RCC 7860 (cell line): ENCODE results near the gene P3H1.
"Not testable (repeated sequence)": the region's sequence is repeated elsewhere in the genome, so short reads cannot be mapped to it uniquely, and the experiment has no call there.

Source experiments
- DNase-seq: peaks from one replicate; pipeline ENCODE4 v3.0.0-alpha.2; 2015; ENCODE audit warnings: low spot score
- FAIRE-seq: peaks from 2 replicates; lab custom pipeline; 2012; peaks lifted over from hg19 to GRCh38; lab: Jason Lieb, UNC

P3H1 gene

DNA sequence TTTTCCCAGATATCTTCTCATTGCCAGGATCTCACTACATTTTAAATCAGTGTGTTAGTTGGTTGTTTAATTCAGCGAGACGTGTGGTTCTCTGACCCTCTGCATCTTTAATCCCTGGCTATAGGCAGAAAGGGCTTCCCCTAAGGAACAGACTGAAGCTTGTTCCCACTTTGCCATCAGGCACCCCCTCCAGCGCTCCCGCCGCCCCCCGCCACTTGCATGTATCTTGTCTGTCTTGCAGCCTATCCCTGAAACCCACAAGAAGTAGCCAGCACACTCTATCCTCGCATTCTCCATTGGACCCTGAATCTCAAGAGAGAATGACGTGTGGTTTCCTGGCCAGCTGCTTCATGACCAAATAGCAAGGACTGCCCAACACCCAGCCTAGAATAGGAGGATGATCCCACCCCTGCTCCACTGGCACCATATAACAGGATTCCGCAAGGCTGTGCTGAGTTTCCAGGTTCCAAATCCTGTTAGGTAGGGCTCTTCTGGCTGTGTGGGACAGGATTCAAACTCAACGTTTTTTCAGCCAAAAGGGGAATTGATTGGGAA lies 34.6 kb downstream of the P3H1 start:
- no peak for FAIRE-seq

DNA sequence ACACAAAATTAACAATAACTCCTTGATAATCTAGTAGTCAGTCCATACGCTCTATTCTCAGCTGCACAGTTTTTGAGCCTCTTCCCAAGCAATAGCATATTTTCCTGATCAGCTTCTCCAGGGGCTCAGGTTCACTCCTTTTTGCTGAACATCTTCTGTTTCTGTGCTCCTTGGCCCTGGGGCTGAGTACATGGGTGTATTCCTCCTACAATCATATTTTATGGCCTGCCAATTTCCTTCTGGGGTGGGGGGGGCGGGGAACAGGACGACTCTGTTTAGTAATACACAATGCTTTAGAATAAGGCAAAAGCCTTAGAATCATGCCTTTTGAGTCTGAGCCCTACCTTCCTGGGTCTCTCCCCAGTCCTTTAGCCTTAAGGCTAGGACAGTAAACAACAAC lies 35.2 kb downstream of the P3H1 start:
- FAIRE-seq (no peak), DNase-seq (no peak)

More for the DNA sequence above, 34.6 kb downstream of the P3H1 start:
- DNase-seq, result no peak

DNA sequence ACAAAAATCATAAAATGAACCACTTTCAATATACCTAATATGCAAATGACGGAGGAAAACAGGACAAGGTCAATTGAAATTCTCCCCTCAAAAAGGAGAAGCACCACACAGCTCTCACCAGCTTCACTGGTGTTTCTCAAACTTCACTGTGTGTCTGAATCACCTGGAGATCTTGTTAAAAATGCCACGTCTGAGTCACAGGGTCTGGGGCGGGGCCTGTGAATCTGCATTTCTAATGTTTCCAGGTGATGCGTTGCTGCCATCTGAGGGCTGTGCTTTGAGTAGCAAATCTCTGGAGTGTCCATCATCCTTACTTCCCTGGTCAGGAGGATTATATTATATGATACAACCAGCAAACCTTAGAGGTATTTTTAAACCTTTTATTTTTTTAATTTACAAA lies 35.8 kb downstream of the P3H1 start:
- FAIRE-seq, result no peak
- peak; percentile 45 for DNase-seq

DNA sequence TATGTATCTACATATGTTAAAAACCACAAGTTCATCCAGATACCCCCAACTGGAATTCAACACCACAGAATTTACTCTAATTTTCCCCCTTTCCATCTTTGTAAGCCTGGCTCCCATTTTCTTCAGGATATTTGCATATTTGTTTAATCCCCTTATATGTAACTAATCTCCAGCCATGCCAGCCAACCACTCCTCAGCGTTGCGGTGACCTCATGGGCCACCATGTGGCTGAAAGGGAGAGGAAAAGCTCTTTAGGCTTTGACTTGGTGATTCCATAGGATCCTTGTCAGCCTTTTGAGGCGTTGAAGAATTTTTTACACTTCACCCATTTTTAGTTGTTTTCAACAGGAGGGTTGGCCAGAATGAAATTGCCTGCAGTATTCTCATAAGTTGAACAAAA lies 36.8 kb downstream of the P3H1 start:
- DNase-seq, result no peak
- no peak for FAIRE-seq

DNA sequence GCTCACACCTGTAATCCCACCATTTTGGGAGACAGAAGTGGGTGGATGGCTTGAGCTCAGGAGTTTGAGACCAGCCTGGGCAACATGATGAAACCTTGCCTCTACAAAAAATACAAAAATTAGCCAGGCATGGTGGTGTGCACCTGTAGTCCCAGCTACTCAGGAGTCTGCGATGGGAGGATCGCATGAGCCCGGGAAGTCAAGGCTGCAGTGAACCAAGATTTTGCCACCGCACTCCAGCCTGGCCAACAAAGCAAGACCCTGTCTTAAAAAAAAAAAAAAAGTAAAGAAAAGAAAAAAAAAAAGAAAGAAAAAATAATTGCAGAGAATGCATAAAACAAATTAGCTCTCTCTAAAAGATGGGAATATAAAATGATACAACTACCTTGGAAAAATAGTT lies 41.0 kb downstream of the P3H1 start:
- DNase-seq, FAIRE-seq: not testable (repeated sequence)

DNA sequence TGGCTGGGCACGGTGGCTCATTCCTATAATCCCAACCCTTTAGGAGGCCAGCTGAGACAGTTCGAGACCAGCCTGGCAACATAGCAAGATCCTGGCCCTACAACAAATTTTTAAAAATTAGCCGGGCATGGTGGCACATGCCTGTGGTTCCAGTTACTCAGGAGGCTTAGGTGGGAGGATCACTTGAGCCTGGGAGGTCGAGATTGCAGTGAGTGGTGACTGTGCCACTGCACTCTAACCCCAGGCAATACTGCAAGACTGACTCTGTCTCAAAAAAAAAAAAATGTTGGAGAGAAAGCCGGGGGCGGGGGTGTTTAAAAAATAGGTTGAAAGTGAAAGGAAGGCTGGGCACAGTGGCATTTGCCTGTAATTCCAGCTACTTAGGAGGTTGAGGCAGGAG lies 43.3 kb downstream of the P3H1 start:
- FAIRE-seq (no peak), DNase-seq (peak; percentile 35)

DNA sequence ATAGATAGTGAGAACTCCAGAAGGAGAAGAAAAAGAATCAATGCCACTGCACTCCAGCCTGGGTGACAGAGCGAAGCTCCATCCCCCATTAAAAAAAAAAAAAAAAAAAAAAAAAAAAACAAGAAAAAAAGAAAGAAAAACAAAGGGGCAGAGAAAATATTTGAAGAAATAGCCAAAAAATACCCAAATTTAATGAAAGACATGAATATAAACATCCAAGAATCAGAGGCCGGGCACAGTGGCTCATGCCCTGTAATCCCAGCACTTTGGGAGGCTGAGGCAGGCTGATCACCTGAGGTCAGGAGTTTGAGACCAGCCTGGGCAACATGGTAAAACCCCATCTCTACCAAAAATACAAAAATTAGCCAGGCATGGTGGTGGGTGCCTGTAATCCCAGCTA lies 44.4 kb downstream of the P3H1 start:
- not testable (repeated sequence) for FAIRE-seq, DNase-seq

DNA sequence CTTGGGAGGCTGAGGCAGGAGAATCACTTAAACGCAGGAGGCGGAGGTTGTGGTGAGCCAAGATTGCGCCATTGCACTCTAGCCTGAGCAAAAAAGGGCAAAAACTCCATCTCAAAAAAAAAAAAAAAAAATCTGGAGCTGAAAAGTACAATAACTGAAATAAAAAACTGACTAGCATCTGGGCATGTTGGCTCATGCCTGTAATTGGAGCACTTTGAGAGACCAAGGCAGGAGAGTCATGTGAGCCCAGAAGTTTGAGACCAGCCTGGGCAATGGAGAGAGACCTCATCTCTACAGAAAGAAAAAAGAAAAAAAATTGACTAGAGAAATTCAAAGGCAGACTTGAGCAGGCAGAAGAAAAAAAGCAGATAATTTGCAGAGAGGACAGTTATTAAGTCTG lies 44.9 kb downstream of the P3H1 start:
- DNase-seq (no peak), FAIRE-seq (no peak)

DNA sequence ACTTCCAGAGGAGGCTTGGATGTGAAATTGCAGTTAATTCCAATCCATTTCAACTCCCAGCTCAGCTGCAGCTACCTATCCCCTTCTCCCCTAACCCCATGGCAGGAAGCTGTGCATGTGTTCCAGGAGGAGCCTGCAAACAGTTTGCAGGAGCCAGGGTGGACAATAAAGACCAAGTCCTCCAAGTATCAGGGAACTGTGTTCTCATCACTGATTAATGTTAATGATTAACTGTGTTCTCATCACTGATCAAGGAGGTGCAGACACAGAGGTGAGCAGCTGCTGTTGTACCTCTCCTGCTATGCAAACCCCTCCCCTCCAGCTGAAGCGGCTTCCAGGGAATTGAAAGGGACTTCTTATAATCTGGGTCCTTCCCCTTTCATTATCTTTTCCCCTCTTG lies 46.0 kb downstream of the P3H1 start:
- DNase-seq, result no peak
- no peak for FAIRE-seq

DNA sequence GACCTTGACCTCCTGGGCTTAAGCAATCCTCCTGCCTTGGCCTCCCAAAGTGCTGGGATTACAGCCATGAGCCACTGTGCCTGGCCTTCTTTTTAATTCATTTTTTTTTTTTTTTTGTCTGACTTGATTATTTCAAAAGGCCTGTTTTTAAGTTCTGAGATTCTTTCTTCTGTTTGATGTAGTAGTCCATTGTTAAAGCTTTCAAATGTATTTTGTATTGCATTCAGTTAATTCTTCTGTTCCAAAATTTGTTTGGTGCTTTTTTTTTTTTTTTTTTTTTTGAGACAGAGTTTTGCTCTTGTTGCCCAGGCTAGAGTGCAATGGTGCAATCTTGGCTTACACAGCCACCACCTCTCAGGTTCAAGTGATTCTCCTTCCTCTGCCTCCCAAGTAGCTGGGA lies 52.4 kb downstream of the P3H1 start:
- FAIRE-seq, DNase-seq: not testable (repeated sequence)

DNA sequence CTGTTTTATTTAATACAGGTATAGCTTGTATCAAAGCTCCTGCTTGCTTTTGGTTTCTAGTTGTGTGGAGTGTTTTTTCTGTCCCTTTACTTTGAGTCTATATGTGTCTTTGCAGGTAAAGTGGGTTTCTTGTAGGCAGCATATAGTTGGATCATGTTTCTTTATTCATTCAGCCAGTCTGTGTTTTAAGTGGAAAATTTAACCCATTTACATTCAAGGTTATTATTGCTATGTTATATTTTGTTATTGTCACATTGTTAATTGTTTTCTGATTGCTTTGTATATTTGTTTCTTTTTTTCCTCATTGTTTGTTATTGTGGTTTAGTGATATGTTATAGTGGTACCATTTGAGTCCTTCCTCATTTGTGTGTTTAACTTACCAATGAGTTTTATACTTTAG lies 53.5 kb downstream of the P3H1 start:
- no peak for DNase-seq
- FAIRE-seq, result no peak

DNA sequence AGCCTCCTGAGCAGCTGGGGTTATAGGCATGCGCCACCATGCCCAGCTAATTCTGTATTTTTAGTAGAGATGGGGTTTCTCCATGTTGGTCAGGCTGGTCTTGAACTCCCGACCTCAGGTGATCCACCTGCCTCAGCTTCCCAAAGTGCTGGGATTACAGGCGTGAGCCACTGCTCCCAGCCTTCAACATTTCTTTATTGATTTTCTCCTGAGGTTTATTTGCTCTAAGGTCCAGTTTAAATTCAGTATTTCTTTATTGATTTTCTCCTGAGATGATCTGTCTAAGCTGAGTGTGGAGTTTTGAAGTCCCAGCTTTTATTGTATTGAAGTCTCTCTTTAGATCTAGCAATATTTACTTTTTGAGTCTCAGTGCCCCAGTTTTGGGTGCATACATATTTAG lies 54.0 kb downstream of the P3H1 start:
- DNase-seq, FAIRE-seq: not testable (repeated sequence)

DNA sequence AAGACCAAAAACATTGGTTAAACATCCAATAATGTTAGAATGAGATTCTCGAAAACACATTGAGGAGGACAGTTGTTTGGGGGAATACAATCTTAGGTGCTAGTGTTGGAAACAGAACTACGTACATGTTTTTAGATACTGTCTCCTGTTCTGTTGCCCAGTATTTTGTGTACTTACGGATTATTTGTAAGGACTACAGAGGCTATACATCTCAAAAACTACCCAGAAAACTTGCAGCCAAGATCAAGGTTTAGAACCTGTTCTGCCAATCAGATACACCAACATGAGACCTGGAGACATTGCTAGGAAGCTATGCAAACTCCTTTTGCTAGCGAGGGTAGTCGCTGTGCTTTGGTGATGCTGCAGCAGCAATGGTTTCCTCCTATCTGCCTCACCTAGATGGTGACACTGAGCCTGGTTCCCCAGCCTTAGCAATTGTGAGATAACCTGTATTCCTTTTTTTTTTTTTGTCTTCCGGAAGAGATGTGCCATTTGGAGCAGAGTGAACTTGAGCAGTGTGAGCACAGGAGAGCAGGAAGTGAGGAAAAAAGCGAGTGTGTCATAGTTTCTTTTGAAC lies 62.9 kb downstream of the P3H1 start:
- no peak for FAIRE-seq
- no peak for DNase-seq

DNA sequence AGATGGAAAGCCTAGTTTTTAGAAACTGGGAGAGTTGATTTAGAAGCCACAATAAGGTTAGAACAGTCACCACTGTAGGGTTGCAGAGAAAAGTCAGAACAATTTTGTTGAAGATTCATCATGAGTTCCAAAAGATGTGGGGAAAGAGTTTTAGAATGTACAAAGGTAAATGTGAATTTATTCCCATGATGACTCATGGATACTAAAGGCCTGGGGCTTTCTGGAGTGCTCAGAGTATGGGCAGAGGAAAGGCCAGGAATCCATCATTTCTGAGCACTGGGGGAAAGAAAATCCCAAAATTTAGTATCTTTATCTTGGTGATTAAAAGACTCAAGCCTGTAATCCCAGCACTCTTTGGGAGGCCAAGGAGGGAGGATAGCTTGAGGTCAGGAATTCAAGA lies 66.8 kb downstream of the P3H1 start:
- no peak for FAIRE-seq

DNA sequence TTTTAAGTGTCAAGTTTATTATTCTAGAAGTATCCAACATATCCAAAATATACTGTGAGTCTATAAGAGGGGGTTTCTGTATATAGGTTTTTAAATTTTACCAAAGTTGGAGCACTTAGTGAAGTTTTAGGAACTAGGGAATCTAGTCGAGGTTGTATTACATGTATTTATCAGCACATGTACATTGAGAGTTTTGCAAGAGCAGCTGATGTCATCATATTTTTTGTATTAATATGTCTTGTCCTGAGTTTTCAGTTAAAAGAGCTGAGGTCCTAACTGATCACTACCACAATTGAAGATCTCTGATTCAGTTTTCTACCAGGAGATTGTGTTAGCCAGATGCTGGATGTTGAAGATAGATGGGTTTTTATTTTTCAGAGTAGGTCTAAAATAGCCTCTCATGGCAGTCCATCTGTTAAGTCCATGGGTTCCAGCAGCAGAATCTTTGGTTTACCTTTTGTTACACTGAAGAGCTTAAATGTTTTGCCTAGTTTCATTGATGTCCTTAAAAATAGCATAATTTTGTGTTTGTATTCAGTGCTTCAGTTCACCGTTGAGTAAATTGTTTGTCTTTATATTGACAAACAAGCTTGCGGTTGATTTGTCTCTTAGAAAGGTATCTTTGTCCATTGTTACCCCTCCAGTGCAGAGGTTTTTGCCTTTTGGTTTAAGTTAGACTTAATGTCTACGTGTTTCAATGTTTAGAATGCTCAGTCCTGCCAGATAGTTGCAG lies 68.6 kb downstream of the P3H1 start:
- DNase-seq (no peak), FAIRE-seq (no peak)

More for the DNA sequence above, 66.8 kb downstream of the P3H1 start:
- no peak for DNase-seq
